Transverse colon (tissue), 4 donors: ENCODE data around the gene SDC3.

Experiments
- CTCF ChIP-seq, 5 experiments: fragments of 200-600 bp in 3 of 5; fragments of 450-650 bp in 2 of 5; sonication (generic) in 3 of 5; IDR thresholded peaks; 1 replicate in 2 of 5; 2 replicates in 3 of 5; pipeline ENCODE4 v1.5.1; 2016 to 2017; ENCODE audit warnings: antibody characterized with exemption in 5 of 5, inconsistent platforms in 3 of 5, mild to moderate bottlenecking in 2 of 5, moderate library complexity in 1 of 5
- EP300 ChIP-seq: sonication (generic); formaldehyde crosslinking; IDR thresholded peaks from one replicate; pipeline ENCODE4 v1.6.1; 2017; ENCODE audit warnings: antibody characterized with exemption, low read depth
- POLR2A ChIP-seq: fragments of 450-650 bp; IDR thresholded peaks from one replicate; pipeline ENCODE4 v1.6.1; 2016; ENCODE audit warnings: antibody characterized with exemption, mild to moderate bottlenecking, moderate library complexity
- POLR2AphosphoS5 ChIP-seq, 3 donors: sonication (generic); formaldehyde crosslinking; IDR thresholded peaks; one replicate each; pipeline ENCODE4 v1.6.1; 2016; ENCODE audit warnings: antibody characterized with exemption in 3 of 3

GRCh38 chr1:30829889-30830288 is 78.7 kb downstream of the SDC3 start:
- TF ChIP-seq CTCF (IDR thresholded peaks at IDR 0.05) (no peak), POLR2A (no peak), POLR2AphosphoS5 (IDR thresholded peaks at IDR 0.05) (no peak), EP300 (no peak)
